Activated CD4-positive, CD25-positive, alpha-beta regulatory T cell treated with anti-CD3 and anti-CD28 coated beads, Interleukin-2, amount 50 U/mL, for 16 hours (primary cell): Measurements from ENCODE around the gene RAG2.
"Not testable (repeated sequence)": the region's sequence is repeated elsewhere in the genome, so short reads cannot be mapped to it uniquely, and the experiment has no call there.

Experiments used
- DNase-seq: peaks from one replicate; pipeline ENCODE4 v3.0.0-alpha.2; 2020; ENCODE audit warnings: low read depth, low spot score

Gene RAG2

GRCh38 chr11:36600180-36600579, 2.1 kb upstream of the RAG2 start:
- no peak for DNase-seq

- no peak for DNase-seq
Measured at GRCh38 chr11:36596880-36597279, 1.2 kb downstream of the RAG2 start.

- DNase-seq = no peak
Measured at GRCh38 chr11:36594316-36594989, 3.6 kb downstream of the RAG2 start, which contains the start of gene IFTAP. Gene IFTAP, plus strand, starts transcription at chr11:36594502. Its CDS starts 15,602 bp downstream, at chr11:36610104.

- DNase-seq = no peak
Measured at GRCh38 chr11:36591433-36591832, 6.6 kb downstream of the RAG2 start.

- no peak for DNase-seq
Measured at GRCh38 chr11:36590513-36590912, 7.5 kb downstream of the RAG2 start.

GRCh38 chr11:36588099-36588498, 9.9 kb downstream of the RAG2 start:
- DNase-seq = no peak

- no peak for DNase-seq
Measured at GRCh38 chr11:36586543-36586942, 11.5 kb downstream of the RAG2 start.

GRCh38 chr11:36583667-36584066, 14.4 kb downstream of the RAG2 start:
- DNase-seq = no peak

- no peak for DNase-seq
Measured at GRCh38 chr11:36581536-36581935, 16.5 kb downstream of the RAG2 start.

- no peak for DNase-seq
Measured at GRCh38 chr11:36578458-36578857, 19.6 kb downstream of the RAG2 start.

GRCh38 chr11:36577859-36578258, 20.2 kb downstream of the RAG2 start:
- DNase-seq = no peak

GRCh38 chr11:36577373-36577772, 20.7 kb downstream of the RAG2 start:
- DNase-seq = no peak

GRCh38 chr11:36574486-36574885, 23.6 kb downstream of the RAG2 start:
- DNase-seq = no peak

GRCh38 chr11:36569095-36569494, 28.9 kb downstream of the RAG2 start:
- no peak for DNase-seq

- no peak for DNase-seq
Measured at GRCh38 chr11:36567694-36568093, 30.3 kb downstream of the RAG2 start, which contains the start of gene RAG1. Gene RAG1, plus strand, starts transcription at chr11:36568007. Its CDS starts 5,298 bp downstream, at chr11:36573305.

- DNase-seq = no peak
Measured at GRCh38 chr11:36566407-36567053, 31.5 kb downstream of the RAG2 start.

- DNase-seq = no peak
Measured at GRCh38 chr11:36565031-36565610, 32.9 kb downstream of the RAG2 start.

- no peak for DNase-seq
Measured at GRCh38 chr11:36564376-36565030, 33.5 kb downstream of the RAG2 start.

- DNase-seq = no peak
Measured at GRCh38 chr11:36558571-36559413, 39.2 kb downstream of the RAG2 start.

- no peak for DNase-seq
Measured at GRCh38 chr11:36557991-36558390, 40.0 kb downstream of the RAG2 start.

GRCh38 chr11:36557390-36557789, 40.6 kb downstream of the RAG2 start:
- not testable (repeated sequence) for DNase-seq
